GM19395 (cell line): ENCODE results near the gene POMT1.
"Not testable (repeated sequence)": the region's sequence is repeated elsewhere in the genome, so short reads cannot be mapped to it uniquely, and the experiment has no call there.

Source experiments
- ATAC-seq: cut with Tn5 transposase; IDR thresholded peaks from one replicate; pipeline ENCODE4 v1.9.1; 2021; ENCODE audit warnings: mild to moderate bottlenecking, moderate library complexity; ENCODE audit not compliant: unreplicated experiment

Gene POMT1

DNA sequence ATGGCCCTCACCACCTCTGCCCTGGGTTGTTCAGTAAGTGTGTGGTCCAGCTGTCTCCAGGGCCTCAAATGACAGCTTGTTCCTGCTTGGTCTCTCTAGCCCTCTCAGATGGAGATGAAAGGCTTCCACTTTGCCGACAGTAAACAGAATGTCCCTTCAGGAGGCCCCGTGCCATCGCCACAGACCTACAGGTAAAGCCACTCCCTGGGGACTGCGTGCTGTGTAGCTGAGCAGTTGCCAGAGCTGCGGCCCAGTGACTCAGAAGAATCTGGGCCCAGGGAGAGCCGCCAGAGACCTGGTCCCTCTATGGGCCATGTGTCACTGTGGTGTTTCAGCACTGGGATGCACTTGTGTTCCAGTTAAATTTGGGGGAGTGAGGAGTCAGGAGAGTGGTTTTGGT is 10.6 kb upstream of the POMT1 start:
- no peak for ATAC-seq

DNA sequence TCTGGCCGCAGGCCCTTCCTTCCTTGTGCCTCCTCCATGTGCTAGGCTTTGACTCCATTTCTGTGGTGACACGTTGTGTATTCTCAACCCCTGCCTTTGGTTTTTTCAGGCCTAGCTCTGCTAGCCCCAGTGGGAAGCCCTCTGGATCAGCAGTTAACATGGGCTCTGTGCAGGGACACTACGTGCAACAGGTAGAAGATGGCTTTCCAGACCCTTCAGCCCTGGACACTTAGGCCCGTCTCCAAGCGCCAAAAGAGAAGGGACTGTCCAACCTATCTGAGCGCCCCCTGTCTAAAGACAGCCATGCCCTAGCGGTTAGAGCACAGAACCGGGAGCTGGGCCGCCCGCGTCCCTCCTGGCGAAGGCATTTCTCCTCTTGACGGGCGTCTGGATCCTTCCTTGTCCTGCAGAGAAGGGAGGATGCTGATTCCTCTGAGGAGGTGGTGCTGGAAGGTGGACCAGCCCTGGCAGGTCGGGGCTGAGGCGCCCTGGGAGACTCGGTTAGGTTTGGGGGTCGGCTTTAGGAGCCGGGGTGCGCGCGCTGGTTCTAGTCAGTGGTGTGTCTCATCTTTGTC is 8.3 kb upstream of the POMT1 start:
- ATAC-seq: no peak

DNA sequence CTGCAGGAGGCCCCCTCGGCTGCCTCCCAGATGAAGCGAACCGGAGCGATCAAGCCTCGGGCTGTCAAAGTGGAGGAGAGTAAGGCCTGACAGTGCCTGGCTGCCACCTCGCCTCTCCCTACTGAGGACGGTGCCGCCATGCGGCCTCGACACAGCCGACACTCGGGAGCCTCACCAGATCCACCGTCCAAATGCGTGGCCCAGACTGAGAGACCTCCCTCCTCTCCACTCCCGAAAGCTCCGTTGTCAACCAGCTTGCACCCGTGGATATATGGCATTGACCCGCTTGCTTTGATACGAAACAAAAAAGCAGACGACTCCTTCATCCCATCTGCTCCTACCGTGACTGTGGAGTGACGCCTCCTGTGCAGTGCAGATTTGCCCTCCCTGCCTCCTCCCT is 6.9 kb upstream of the POMT1 start:
- no peak for ATAC-seq

GRCh38 chr9:131496844-131497405 is 5.8 kb upstream of the POMT1 start:
- ATAC-seq: no peak

DNA sequence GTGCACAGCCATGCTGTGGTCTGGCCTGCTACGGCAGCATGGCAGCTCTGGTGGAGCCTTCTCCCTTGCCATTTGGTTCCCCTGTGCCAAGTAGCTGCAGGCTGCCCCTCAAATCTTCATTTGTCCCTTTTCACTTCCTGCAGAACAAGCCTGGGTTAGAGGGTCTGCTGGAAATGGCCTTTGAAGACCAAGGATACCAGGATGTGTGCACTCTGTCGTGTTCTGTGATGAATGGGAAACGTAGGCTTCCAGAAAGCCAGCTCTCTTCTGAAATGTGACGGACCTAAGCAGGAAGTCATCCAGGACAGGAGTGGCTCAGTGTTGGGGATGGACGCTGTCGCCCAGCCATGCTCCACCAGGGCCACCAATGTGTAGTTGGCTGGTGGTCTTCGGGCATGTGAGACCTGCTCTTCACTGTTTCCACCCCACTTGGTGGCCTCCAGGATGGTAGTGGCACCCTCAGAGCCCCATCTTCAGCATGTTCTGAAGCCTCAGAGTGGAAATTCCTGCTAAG is 3.4 kb upstream of the POMT1 start:
- ATAC-seq: no peak

GRCh38 chr9:131500377-131500776 is 2.3 kb upstream of the POMT1 start:
- ATAC-seq: no peak

- ATAC-seq: no peak
Observed at GRCh38 chr9:131500939-131501541, 1.7 kb upstream of the POMT1 start.

DNA sequence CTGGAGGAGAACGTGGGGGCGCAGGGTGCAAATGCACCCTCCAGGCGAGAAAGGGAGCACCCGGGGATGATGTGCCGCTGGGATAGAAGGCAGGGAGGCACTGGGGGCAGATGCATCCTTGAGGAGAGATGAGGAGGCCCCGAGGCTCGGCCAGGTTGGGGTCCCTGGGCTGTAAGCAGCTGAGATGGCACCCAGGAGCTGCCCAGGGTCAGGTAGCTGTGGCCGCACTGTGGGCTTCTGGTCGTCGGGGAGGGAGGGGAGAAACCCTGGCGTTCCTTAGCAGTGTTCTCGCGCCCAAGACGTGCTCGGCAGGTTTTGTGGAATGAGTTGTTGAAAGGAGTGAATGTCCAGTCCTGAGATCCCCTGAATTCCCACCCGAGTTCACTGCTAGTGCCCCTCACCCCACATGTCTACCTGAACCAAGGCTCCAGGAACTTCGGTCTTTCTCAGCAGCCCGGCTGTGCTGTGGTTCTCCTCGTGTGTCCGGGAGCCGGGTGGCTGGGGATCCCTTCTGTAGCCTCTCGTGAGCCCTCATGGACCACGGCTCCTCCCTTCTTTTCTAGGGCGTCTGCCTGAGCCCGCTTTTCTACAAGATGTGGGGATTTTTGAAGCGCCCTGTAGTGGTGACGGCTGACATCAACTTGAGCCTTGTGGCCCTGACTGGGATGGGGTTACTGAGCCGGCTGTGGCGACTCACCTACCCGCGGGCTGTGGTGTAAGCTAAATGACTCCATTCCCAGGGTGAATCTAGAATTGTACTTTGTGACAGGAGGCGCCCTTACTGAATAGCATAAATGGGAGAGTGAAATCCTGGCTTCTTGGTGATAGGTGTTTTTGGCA is 1.1 kb downstream of the POMT1 start:
- ATAC-seq: no peak

GRCh38 chr9:131505012-131505411 is 2.3 kb downstream of the POMT1 start:
- no peak for ATAC-seq

DNA sequence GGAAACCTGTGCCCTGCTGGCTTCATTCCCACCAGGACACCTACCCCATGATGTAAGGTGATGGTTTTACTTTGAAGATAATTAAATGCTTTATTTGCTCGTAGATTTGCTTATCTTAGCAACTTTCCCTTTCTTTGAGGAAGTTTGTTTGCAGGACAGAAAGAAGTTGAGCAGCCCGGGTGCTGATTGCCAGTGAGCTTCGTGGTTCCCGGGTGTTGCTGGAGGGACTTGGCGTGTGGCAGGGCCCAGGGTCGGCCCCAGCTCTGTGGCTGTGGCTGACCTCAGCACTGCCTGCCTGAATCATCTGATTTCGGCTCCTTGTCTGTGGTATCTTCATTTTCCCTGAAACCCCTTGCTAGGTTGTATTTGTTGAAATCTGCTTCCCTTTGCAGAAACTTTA is 8.7 kb downstream of the POMT1 start:
- ATAC-seq: no peak

DNA sequence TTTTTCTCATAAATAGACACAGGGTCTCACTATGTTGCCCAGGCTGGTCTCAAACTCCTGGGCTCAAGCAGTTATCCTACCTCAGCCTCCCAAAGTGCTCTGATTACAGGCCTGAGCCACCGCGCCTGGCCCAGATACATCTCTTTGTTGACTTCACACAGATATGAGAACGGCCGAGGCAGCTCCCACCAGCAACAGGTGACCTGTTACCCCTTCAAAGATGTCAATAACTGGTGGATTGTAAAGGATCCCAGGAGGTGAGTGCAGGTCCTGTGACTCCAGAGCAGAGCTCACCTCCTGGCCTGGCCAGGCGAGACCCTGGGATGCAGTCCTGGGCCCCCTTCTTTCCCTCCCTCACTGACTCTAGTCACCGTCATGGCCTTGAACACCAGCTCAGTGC is 9.2 kb downstream of the POMT1 start:
- ATAC-seq: no peak

DNA sequence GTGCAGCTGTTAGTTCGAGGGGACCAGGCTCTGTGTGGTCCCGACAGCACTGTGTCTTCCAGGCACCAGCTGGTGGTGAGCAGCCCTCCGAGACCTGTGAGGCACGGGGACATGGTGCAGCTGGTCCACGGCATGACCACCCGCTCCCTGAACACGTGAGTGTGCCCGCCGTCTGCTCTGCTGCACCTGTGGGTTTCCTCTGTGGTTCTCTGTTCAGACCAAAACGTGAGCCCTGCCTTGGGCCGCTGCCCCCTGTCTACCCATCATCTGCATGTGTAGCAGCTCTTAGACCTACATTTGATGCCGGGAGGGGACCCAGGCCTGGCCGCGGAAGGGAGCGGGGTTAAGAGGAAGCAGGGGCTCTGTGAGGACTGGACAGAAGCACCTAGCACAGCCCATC is 10.5 kb downstream of the POMT1 start:
- ATAC-seq: no peak

- ATAC-seq: not testable (repeated sequence)
Observed at GRCh38 chr9:131515559-131516031, 12.9 kb downstream of the POMT1 start.

DNA sequence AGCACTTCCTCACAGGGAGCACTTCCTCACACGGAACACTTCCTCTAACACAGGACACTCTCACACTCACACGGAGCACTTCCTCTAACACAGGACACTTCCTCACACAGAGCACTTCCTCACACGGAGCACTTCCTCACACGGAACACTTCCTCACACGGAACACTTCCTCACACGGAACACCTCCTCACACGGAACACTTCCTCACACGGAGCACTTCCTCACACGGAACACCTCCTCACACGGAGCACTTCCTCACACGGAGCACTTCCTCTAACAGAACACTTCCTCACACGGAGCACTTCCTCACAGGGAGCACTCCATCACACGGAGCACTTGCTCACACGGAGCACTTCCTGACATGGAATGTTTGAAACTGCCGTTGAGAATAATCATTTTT is 13.4 kb downstream of the POMT1 start:
- ATAC-seq: no peak

DNA sequence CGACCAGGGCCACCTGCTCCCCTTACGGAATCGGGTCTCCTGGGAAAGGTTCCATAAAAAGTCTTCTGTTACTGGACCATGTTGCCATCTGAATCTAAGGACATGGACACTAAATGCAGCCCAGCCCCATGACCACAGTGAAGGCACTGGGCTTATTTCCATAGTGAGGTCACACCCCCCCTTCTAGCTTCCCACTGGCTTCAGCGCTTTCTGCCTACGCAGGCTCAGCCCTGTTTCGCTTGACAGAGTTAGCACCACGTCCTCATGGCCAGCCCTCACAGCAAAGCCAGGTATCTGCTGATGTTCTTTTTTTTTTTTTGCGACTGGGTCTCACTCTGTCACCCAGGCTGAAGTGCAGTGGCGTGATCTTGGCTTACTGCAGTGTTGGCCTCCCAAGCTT is 14.2 kb downstream of the POMT1 start:
- no peak for ATAC-seq

GRCh38 chr9:131517761-131518190 is 15.1 kb downstream of the POMT1 start:
- no peak for ATAC-seq

- no peak for ATAC-seq
Observed at GRCh38 chr9:131518553-131518952, 15.8 kb downstream of the POMT1 start.

DNA sequence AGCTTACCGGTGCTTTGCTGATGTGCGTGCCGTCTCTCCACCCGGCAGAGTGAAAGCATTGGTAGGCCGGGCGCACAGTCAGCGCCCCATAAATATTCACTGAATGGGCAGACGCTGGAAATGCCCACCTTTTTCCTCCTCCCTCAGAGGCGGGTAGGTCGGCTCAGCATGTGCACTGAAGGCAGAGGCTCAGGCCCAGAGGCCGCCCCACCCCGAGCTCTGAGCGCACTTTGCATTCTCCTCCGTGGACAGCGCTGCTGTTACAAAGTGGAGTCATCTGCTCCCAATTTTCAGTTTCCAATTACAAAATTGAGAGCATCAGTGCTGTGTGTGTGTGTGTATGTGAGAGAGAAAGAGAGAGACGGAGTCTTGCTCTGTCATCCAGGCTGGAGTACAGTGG is 17.8 kb downstream of the POMT1 start:
- ATAC-seq: no peak

GRCh38 chr9:131521203-131521602 is 18.5 kb downstream of the POMT1 start:
- no peak for ATAC-seq

DNA sequence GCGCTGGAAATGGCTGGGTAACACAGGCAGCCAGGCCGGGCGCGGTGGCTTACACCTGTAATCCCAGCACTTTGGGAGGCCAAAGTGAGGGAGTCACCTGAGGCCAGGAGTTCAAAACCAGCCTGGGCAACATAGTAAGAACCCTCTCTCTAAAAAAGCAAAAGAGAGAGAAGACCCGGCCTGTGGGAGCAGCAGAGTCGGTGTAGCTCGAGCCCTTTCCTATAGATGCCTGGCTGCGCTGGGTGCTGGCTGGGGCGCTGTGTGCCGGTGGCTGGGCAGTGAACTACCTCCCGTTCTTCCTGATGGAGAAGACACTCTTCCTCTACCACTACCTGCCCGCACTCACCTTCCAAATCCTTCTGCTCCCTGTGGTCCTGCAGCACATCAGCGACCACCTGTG is 19.1 kb downstream of the POMT1 start:
- no peak for ATAC-seq

DNA sequence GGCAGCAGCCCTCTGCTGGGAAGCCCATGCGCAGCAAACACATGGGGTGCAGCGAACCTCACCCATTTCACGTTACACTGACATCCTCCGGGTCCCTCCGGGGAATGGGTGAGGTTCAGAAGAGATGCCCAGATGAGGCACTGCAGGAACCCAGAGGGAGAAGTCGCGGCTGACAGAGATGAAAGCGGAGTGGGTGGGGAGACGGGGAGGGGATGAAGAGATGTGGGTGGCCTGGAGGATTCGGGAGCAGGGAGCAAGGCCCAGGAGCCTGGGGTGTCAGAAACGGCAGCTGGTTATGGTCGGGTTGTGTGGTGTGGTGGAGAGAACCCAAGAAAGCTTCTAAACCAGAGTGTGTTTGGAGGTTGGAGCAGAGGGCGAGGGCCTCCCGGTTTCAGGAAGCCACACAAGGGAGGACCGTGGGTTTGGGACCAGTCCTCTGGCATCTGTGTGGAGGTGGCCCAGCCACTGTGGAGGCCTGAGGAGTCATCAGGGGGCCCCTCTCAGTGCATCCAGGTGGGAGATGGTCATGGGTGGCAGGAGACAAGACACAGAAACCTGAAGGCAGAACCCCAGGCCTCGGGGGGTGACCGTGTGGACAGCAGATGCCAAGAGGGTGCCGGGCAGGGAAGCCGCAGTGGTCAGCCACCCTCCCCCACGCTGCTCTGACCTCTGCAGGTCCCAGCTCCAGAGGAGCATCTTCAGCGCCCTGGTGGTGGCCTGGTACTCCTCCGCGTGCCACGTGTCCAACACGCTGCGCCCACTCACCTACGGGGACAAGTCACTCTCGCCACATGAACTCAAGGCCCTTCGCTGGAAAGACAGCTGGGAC is 19.8 kb downstream of the POMT1 start:
- ATAC-seq: no peak
